CD8-positive, alpha-beta memory T cell (primary cell): ENCODE data around the gene MYOCD. TPM values are rescaled to one million over a fixed set of nuclear protein-coding genes. Genes with fewer than 3 reads are reported as not detected.
"Not testable (repeated sequence)": the region's sequence is repeated elsewhere in the genome, so short reads cannot be mapped to it uniquely, and the experiment has no call there.

Experiments
- CTCF ChIA-PET: fragments of 350-600 bp; sonication (Branson Sonifier 250); formaldehyde crosslinking; loops from one replicate; lab custom pipeline; 2021; ENCODE audit warnings: antibody characterized with exemption; lab: Charles Lee
- POLR2A ChIA-PET: fragments of 350-600 bp; sonication (Branson Sonifier 250); formaldehyde crosslinking; loops from one replicate; lab custom pipeline; 2021; ENCODE audit warnings: antibody characterized with exemption; lab: Charles Lee
- DNase-seq, 5 donors: peaks; one replicate each; pipeline versions ENCODE4 v3.0.0 to v3.0.0-alpha.2; 2020 to 2022; ENCODE audit warnings: mixed read lengths in 1 of 5
- H3K27ac ChIP-seq: one replicate; pipeline ENCODE4 v1.7.0; 2013; ENCODE audit warnings: low read depth, mild to moderate bottlenecking, low read length, moderate library complexity
- H3K27me3 ChIP-seq: 2 replicates; pipeline ENCODE4 v1.7.0; 2013; ENCODE audit warnings: low read length, mild to moderate bottlenecking; ENCODE audit not compliant: insufficient read depth, poor library complexity, severe bottlenecking
- H3K36me3 ChIP-seq: 2 replicates; pipeline ENCODE4 v1.7.0; 2013; ENCODE audit warnings: mild to moderate bottlenecking, low read length, moderate library complexity; ENCODE audit not compliant: insufficient read depth
- H3K4me1 ChIP-seq: 2 replicates; pipeline ENCODE4 v1.7.0; 2013; ENCODE audit warnings: mild to moderate bottlenecking, low read length, moderate library complexity; ENCODE audit not compliant: insufficient read depth
- H3K4me3 ChIP-seq: 2 replicates; pipeline ENCODE4 v1.7.0; 2013; ENCODE audit warnings: mild to moderate bottlenecking, low read length
- H3K9me3 ChIP-seq: 2 replicates; pipeline ENCODE4 v1.7.0; 2013; ENCODE audit warnings: mild to moderate bottlenecking, low read length
- H3K27ac Mint-ChIP-seq, 8 donors: one replicate each; pipeline ENCODE4 v1.8.0; 2020 to 2021; ENCODE audit warnings: mixed read lengths in 8 of 8, mild to moderate bottlenecking in 6 of 8, inconsistent platforms in 3 of 8, moderate library complexity in 3 of 8
- H3K27me3 Mint-ChIP-seq, 2 donors: one replicate each; pipeline ENCODE4 v1.8.0; 2020 to 2021; ENCODE audit warnings: mixed read lengths in 2 of 2, mild to moderate bottlenecking in 1 of 2, moderate library complexity in 1 of 2
- H3K36me3 Mint-ChIP-seq, 3 donors: one replicate each; pipeline ENCODE4 v1.8.0; 2020 to 2021; ENCODE audit warnings: mixed read lengths in 3 of 3, inconsistent platforms in 1 of 3, mild to moderate bottlenecking in 1 of 3
- H3K4me1 Mint-ChIP-seq, 3 donors: one replicate each; pipeline ENCODE4 v1.8.0; 2020 to 2021; ENCODE audit warnings: mixed read lengths in 3 of 3, inconsistent platforms in 1 of 3, mild to moderate bottlenecking in 1 of 3
- H3K4me3 Mint-ChIP-seq, 7 donors: one replicate each; pipeline ENCODE4 v1.8.0; 2020 to 2021; ENCODE audit warnings: mixed read lengths in 7 of 7, mild to moderate bottlenecking in 6 of 7, moderate library complexity in 4 of 7, inconsistent platforms in 2 of 7
- H3K9me3 Mint-ChIP-seq, 5 donors: one replicate each; pipeline ENCODE4 v1.8.0; 2020 to 2022; ENCODE audit warnings: mixed read lengths in 5 of 5, mild to moderate bottlenecking in 3 of 5, moderate library complexity in 2 of 5, inconsistent platforms in 1 of 5
- polyA plus RNA-seq: library from polyadenylated mRNA; unstranded; fragments of 300-500 nt; fragmentation: Illumina TruSeq; gene quantifications from one replicate; pipeline ENCODE4 v1.2.3, GENCODE V29; 2021
- total RNA-seq, 2 experiments: library from RNA; stranded (reverse); gene quantifications; one replicate each; pipeline ENCODE4 v1.2.3, GENCODE V29; 2021

MYOCD gene
- total and polyA plus RNA-seq, 3 experiments from 2014 or later = not detected

DNA sequence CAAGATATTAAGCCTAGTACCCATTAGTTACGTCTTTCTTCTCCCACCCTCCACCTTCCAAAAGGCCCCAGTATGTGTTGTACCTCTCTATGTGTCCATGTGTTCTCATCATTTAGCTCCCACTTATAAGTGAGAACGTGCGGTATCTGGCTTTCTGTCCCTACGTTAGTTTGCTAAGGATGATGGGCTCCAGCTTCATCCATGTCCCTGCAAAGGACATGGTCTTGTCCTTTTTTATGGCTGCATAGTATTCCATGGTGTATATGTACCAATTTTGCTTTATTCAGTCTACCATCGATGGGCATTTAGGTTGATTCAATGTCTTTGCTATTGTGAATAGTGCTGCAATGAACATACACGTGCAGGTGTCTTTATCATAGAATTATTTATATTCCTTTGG, 29.7 kb upstream of the MYOCD start:
- H3K4me1 Mint-ChIP-seq, H3K4me1 ChIP-seq, H3K9me3 ChIP-seq, CTCF ChIA-PET, DNase-seq, H3K27me3 Mint-ChIP-seq, H3K4me3 Mint-ChIP-seq, POLR2A ChIA-PET, H3K27ac ChIP-seq, H3K27me3 ChIP-seq, H3K36me3 ChIP-seq, H3K27ac Mint-ChIP-seq, H3K36me3 Mint-ChIP-seq, H3K4me3 ChIP-seq: not testable (repeated sequence)
- peaks cover 2 to 13% (median 4%) of the 10 kb centered on the region in 5 donors for H3K9me3 Mint-ChIP-seq

DNA sequence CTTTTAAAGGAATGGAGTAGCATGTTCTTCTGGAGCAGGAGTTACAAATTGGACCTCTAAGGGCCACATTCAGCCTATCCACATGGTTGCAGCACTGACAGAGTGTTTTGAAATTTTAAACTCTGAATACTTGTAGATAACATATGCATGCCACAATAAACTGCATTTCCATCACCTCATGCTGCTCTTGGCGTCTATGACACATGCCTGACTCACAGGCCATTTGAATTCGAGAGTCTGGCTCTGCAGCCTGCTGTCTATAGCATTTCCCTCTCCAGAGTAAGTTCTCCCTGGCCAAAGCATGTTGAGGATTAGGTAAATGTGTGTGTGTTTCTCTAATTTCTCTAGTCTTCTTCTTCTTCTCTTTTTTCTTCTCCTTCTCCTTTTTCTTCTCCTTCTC, 28.7 kb upstream of the MYOCD start:
- no peaks in the 10 kb centered on the region for H3K36me3 Mint-ChIP-seq
- DNase-seq = no peak
- Histone ChIP-seq H3K4me1 (no peaks in the 10 kb centered on the region), H3K36me3 (no peaks in the 10 kb centered on the region), H3K9me3 (no peaks in the 10 kb centered on the region), H3K27me3 (no peaks in the 10 kb centered on the region), H3K27ac (no peak overlapping the region), H3K4me3 (no peak overlapping the region)
- H3K4me1 Mint-ChIP-seq = no peaks in the 10 kb centered on the region
- ChIA-PET POLR2A (no interaction called here), CTCF (no interaction called here)
- no peak overlapping the region for H3K27ac Mint-ChIP-seq
- peaks cover 0 to 1% of the 10 kb centered on the region in 2 donors for H3K27me3 Mint-ChIP-seq
- H3K4me3 Mint-ChIP-seq = no peak overlapping the region
- H3K9me3 Mint-ChIP-seq = peaks cover 2 to 13% (median 4%) of the 10 kb centered on the region in 5 donors

- Mint-ChIP-seq H3K27me3 (peaks cover 0 to 1% of the 10 kb centered on the region in 2 donors), H3K4me1 (no peaks in the 10 kb centered on the region), H3K36me3 (no peaks in the 10 kb centered on the region), H3K27ac (no peak overlapping the region), H3K4me3 (no peak overlapping the region), H3K9me3 (peaks cover 0 to 13% (median 2%) of the 10 kb centered on the region in 5 donors)
- no peak overlapping the region for H3K27ac ChIP-seq
- H3K36me3 ChIP-seq = no peaks in the 10 kb centered on the region
- no peak for DNase-seq
- no peaks in the 10 kb centered on the region for H3K9me3 ChIP-seq
- POLR2A ChIA-PET = no interaction called here
- H3K27me3 ChIP-seq = no peaks in the 10 kb centered on the region
- H3K4me1 ChIP-seq = no peaks in the 10 kb centered on the region
- CTCF ChIA-PET = no interaction called here
- H3K4me3 ChIP-seq = no peak overlapping the region
Observed at GRCh38 chr17:12637745-12638651, 27.7 kb upstream of the MYOCD start.

DNA sequence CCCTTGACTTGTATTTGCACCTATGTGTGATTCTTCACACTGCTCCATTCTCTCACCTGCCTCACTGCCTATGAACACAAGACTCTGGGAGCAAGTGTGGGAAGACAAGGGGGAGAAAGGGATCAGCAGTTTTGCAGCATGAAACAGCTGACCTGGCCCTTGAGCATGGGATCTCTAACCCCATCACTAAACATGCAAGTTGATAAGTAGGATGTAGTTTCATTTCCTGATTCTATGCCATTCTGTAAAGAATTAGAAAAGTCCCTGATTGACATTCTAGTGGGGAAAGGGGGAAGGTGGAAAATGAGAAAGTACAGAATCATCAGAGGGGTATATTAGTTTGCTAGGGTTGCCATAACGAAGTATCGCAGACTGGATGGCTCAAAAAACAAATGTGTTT, 25.3 kb upstream of the MYOCD start:
- Histone ChIP-seq H3K36me3 (no peaks in the 10 kb centered on the region), H3K27me3 (no peaks in the 10 kb centered on the region), H3K27ac (no peak overlapping the region), H3K4me3 (no peak overlapping the region), H3K4me1 (no peaks in the 10 kb centered on the region), H3K9me3 (no peaks in the 10 kb centered on the region)
- Mint-ChIP-seq H3K27ac (no peak overlapping the region), H3K36me3 (no peaks in the 10 kb centered on the region), H3K4me1 (no peaks in the 10 kb centered on the region), H3K9me3 (peaks cover 0 to 15% (median 3%) of the 10 kb centered on the region in 5 donors), H3K27me3 (peaks cover 0 to 1% of the 10 kb centered on the region in 2 donors), H3K4me3 (no peak overlapping the region)
- CTCF ChIA-PET = no interaction called here
- POLR2A ChIA-PET = no interaction called here
- DNase-seq = no peak

GRCh38 chr17:12641084-12641483, 24.6 kb upstream of the MYOCD start:
- H3K36me3 Mint-ChIP-seq = no peaks in the 10 kb centered on the region
- H3K4me1 Mint-ChIP-seq = no peaks in the 10 kb centered on the region
- Histone ChIP-seq H3K36me3 (no peaks in the 10 kb centered on the region), H3K4me1 (no peaks in the 10 kb centered on the region), H3K9me3 (no peaks in the 10 kb centered on the region), H3K27me3 (no peaks in the 10 kb centered on the region), H3K27ac (no peak overlapping the region), H3K4me3 (no peak overlapping the region)
- no peak for DNase-seq
- peaks cover 1 to 12% (median 3%) of the 10 kb centered on the region in 5 donors for H3K9me3 Mint-ChIP-seq
- ChIA-PET CTCF (no interaction called here), POLR2A (no interaction called here)
- peaks cover 0 to 1% of the 10 kb centered on the region in 2 donors for H3K27me3 Mint-ChIP-seq
- no peak overlapping the region for H3K27ac Mint-ChIP-seq
- H3K4me3 Mint-ChIP-seq = no peak overlapping the region

DNA sequence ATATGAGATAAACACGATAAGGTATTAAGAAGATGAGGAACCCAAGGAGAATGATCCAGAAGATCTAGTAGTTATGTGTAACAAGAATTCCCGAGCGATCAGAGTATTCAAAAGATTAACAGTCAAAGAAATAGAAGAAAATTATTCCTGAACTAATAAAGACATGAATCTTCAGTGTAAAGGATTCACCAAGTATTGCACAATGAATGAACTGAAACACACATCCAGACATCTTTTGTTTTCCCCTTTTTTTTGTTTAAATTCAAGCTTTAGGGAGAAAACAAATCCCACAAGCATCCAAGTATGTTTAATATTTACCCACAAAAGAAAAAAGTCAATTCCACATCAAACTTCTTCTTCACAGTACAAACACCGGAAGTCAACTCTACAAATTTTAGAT, 23.7 kb upstream of the MYOCD start:
- POLR2A ChIA-PET = no interaction called here

GRCh38 chr17:12643822-12644221, 21.9 kb upstream of the MYOCD start:
- H3K27me3 ChIP-seq = no peaks in the 10 kb centered on the region
- Mint-ChIP-seq H3K9me3 (peaks cover 2 to 8% (median 5%) of the 10 kb centered on the region in 5 donors), H3K4me1 (no peaks in the 10 kb centered on the region), H3K27ac (no peak overlapping the region), H3K27me3 (no peaks in the 10 kb centered on the region), H3K36me3 (no peaks in the 10 kb centered on the region), H3K4me3 (no peak overlapping the region)
- H3K9me3 ChIP-seq = no peaks in the 10 kb centered on the region
- no peak overlapping the region for H3K27ac ChIP-seq
- DNase-seq = no peak
- no peaks in the 10 kb centered on the region for H3K36me3 ChIP-seq
- POLR2A ChIA-PET = no interaction called here
- no peak overlapping the region for H3K4me3 ChIP-seq
- CTCF ChIA-PET = no interaction called here
- H3K4me1 ChIP-seq = no peaks in the 10 kb centered on the region

More for the DNA sequence above, 23.7 kb upstream of the MYOCD start:
- no peak for DNase-seq
- Mint-ChIP-seq H3K9me3 (peaks cover 0 to 11% (median 6%) of the 10 kb centered on the region in 5 donors), H3K27me3 (peaks cover 0 to 1% of the 10 kb centered on the region in 2 donors), H3K4me1 (no peaks in the 10 kb centered on the region), H3K27ac (no peak overlapping the region), H3K4me3 (no peak overlapping the region), H3K36me3 (no peaks in the 10 kb centered on the region)
- Histone ChIP-seq H3K27ac (no peak overlapping the region), H3K4me3 (no peak overlapping the region), H3K36me3 (no peaks in the 10 kb centered on the region), H3K4me1 (no peaks in the 10 kb centered on the region), H3K27me3 (no peaks in the 10 kb centered on the region), H3K9me3 (no peaks in the 10 kb centered on the region)
- CTCF ChIA-PET = no interaction called here

- H3K4me3 Mint-ChIP-seq = no peak overlapping the region
- Histone ChIP-seq H3K27ac (no peak overlapping the region), H3K9me3 (no peaks in the 10 kb centered on the region), H3K27me3 (no peaks in the 10 kb centered on the region), H3K36me3 (no peaks in the 10 kb centered on the region), H3K4me3 (no peak overlapping the region), H3K4me1 (no peaks in the 10 kb centered on the region)
- peaks cover 2 to 8% (median 5%) of the 10 kb centered on the region in 5 donors for H3K9me3 Mint-ChIP-seq
- H3K36me3 Mint-ChIP-seq = no peaks in the 10 kb centered on the region
- no peak overlapping the region for H3K27ac Mint-ChIP-seq
- CTCF ChIA-PET = no interaction called here
- POLR2A ChIA-PET = no interaction called here
- no peaks in the 10 kb centered on the region for H3K4me1 Mint-ChIP-seq
- H3K27me3 Mint-ChIP-seq = no peaks in the 10 kb centered on the region
- no peak for DNase-seq
Observed at GRCh38 chr17:12644623-12645022, 21.1 kb upstream of the MYOCD start.
